Fibroblast of skin of left biceps (primary cell): ENCODE measurements around the gene PPT1.
"Not testable (repeated sequence)": the region's sequence is repeated elsewhere in the genome, so short reads cannot be mapped to it uniquely, and the experiment has no call there.

Experiments
- DNase-seq, 2 experiments: peaks; one replicate each; pipeline ENCODE4 v3.0.0-alpha.2; 2013; ENCODE audit warnings: low read depth in 2 of 2

Gene PPT1

DNA sequence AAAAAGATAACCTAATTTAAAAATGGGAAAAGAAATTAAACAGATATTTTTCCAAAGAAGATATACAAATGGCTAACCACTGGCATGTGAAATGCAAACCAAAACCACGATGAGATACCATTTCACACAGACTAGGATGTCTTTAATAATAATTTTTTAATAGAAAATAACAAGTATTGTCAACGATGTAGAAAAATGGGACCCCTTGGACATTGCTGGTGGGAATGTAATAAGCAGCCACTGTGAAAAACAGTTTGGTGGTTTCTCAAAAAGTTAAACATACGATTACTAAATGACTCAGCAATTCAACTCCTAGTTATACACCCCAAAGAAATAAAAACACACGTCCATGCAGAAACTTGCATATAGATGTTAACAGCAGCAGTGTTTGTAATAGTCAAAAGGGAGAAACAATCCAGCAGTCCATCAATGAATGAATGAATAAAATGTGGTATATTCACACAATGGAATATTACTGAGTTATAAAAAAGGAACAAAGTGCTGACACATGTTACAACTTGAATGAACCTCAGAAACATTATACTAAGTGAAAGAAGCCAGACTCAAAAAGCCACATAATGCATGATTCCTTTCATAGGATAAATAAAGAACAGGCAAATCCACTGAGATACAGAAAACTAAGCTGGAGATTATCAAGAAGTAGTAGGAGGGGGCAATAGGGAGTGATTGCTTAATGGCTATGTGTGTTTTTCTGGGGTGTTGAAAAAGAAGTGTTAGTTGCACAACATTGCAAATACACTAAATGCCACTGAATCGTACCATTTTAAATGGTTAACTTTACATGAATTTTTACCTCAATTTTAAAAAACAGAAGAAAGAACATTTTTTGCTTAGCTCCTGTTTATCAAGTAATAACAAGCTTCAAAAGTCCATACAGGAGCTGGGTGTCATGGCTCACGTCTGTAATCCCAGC lies 4.1 kb downstream of the PPT1 start:
- peak; percentile 38 to 50 for DNase-seq

- DNase-seq: no peak
Observed at GRCh38 chr1:40092241-40092640, 4.8 kb downstream of the PPT1 start.

DNA sequence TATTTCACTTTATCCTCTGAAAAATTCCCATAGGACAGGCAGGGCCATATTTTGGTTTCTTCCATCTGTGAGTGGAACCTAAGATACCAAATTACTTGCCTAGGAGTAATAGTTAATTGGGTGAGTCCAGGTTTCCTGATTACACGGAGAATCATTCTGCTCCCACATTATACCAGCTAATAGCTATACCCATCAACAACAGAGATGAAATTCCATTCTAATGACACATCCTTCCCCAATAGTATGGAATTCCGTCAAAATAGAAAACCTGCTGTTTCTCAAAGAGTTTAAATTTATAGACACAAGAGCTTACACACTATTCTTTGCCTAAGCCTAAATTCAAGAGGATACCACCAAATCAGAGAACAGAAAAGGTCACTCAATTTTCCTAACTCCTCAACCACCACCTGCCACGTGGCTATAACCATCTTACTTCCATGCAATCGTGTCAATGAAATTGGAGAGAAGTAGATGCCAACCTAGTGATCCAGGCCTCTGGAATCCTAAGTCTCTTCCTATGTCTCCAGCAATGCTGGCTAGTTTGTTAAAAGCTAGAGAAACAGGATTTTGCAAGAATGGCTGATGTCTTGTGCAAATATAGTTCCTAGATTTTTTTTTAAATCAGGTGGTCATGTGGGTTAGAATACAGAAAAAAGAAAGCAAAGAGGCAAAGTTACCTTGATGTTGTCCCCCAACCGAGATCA lies 6.2 kb downstream of the PPT1 start:
- DNase-seq: no peak

DNA sequence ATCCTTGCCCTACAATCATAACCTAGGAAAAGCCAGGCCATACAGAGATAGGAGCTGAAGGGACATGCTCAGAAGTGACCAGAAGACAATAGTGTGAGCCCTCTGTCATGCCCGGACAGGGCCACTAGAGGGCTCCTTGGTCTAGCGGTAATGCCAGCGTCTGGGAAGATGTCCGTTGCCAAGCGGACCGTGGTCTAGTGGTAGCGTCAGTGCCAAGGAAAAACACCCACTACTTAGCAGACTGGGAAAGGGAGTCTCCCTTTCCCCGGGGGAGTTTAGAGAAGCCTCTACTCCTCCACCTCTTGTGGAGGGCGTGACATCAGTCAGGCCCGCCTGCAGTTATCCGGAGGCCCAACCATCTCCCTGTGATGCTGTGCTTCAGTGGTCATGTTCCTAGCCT lies 12.3 kb downstream of the PPT1 start:
- not testable (repeated sequence) for DNase-seq

GRCh38 chr1:40081871-40082270 lies 15.2 kb downstream of the PPT1 start:
- no peak for DNase-seq

DNA sequence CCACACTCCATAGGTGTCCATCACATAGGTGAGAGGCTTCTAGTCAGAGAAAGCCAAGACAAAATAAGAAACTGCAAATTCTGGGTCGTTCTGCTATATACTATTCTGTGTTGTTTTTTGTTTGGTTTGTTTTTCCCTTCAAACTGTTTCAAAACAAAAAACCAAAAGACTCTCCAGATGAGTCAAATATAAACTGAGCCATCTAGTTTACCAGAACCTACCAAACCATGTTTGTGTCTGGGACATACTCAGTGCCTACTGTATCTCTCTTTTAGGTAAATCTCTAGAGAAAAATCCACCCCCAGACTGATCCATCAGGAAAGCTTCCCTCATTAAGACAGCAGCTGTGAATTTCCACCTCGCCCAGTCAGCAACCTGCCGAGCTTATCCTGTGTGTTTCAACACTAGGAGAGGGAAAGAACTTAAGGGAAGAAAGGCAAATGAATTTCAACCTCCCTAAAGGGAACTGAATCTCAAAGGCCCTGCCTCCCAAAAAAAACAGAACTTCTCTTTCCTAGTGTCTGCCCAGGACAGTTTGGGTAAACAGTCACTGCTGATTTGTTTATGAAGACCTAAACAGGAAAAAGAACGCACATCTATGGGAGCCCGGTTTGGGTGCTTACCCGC lies 17.2 kb downstream of the PPT1 start:
- DNase-seq: no peak

DNA sequence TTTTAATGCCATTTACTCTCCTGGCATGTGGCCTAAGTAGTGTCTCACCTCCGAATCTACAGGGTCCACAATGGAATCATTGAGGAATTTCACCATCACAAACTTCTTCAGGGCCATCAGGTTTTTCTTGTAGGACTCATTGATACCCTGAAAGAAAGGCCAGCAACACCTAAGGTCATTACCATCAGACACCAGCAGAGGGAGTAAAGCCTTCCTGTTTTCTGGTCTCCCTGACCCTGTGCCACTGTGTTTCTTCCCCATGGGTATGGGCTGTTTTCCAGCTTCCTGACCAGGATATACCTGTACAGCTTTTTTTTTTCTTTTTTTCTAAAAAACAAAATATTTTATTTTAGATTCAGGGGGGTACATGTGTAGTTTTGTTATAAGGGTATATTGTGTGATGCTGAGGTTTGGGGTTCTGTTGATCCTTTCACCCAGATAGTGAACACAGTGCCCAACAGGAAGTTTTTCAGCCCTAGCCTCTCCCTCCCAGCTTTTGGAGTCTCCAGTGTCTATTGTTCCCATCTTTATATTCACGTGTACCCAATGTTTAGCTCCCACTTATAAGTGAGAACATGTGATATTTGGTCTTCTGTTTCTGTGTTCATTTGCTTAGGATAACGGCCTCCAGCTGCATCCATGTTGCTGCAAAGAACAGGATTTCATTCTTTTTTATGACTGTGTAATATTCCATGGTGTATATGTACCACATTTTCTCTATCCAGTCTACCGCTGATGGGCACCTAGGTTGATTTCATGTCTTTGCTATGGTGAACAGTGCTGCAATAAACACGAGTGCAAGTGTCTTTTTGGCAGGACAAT lies 18.3 kb downstream of the PPT1 start:
- DNase-seq: no peak

- DNase-seq: peak; percentile 63 to 64
Observed at GRCh38 chr1:40076895-40077312, 20.1 kb downstream of the PPT1 start.

DNA sequence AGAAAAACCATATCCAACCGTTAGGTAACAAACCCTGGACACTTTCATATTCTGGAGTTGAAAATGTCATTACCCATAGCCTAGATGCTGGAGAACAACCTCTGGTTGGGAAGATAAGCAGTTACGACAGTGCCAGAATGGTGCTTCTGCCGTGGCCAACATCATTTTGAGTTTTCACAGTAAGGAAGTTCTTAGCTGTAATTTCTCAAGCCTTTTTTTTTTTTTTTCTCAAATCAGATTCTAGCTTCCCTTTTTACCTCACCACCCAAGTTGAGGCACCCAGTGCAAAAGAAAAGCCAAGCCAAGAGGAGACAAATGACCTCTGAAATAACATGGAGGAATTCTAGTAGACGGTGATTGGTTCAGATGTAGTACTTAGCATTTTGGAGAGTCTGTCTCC lies 21.8 kb downstream of the PPT1 start:
- DNase-seq: no peak

DNA sequence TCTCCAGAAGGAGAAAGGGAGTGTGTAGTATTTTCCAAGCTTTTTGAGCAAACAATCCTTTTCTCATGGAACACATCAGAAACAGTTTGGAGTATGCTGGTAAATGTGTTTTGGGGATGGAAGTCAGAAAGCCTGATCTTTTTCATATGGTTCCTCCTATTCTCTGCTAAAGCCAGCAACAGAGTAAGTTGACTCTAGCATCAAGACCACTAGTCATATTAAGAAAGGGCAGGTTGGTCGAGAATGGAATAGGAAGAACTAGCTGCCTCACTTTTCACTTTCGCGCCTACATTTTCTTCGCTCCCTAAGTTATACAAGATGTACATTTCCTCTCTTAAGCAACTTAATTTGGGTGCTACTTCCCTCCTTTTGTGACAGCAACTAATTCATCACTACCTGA lies 24.0 kb downstream of the PPT1 start:
- no peak for DNase-seq

GRCh38 chr1:40072142-40072541 lies 24.9 kb downstream of the PPT1 start:
- DNase-seq: no peak

DNA sequence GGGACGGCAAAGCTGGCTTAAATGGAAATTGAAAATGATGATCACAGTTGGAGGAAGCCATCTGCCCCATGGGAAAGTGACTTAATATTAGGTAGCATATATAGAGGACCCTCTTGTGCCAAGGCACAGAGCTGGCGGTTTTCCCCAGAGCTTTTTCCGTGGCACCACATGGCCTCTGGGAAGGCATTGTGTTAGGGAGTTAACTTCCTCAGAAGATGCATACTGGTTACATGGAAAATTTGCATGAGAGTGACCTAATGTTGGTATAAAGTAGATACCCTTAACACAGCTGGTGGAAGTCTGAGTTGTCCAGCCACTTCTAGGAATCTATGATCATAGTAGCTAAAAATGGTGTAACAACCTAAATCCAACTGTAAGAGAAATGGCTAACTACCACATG lies 29.2 kb downstream of the PPT1 start:
- no peak for DNase-seq

- no peak for DNase-seq
Observed at GRCh38 chr1:40067023-40067422, 30.0 kb downstream of the PPT1 start.

DNA sequence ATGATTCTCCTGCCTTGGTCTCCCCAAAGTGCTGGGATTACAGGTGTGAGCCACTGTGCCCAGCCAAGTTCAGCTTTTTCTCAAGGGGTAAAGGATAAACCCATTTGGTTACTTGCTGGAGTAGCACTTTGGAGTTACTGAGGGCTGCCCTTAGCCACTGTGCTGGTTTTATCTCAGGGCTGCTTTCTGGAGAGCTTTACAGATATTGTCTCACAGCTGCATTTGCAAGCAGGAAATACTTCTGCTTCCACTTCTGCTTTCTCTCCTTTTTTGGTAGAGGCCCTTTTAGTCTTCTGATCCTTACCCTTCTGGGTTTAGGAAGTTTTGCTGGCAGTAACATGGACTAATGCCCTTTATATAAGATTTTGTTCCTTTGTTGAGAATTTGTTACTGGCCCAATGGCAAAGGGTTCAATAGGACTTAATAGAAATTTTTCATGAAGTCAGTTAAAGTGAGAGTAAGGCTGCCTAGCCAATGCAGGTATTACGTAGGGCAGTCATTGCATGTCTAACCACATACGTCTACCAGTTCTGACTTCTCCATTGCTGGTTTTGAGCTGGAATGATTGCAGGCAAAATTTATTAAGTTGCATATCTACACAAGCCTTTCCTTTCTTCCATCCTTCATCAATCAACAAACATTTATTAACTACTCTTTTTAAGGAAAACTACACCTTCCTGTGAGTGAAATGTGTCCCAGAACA lies 32.1 kb downstream of the PPT1 start:
- no peak for DNase-seq

DNA sequence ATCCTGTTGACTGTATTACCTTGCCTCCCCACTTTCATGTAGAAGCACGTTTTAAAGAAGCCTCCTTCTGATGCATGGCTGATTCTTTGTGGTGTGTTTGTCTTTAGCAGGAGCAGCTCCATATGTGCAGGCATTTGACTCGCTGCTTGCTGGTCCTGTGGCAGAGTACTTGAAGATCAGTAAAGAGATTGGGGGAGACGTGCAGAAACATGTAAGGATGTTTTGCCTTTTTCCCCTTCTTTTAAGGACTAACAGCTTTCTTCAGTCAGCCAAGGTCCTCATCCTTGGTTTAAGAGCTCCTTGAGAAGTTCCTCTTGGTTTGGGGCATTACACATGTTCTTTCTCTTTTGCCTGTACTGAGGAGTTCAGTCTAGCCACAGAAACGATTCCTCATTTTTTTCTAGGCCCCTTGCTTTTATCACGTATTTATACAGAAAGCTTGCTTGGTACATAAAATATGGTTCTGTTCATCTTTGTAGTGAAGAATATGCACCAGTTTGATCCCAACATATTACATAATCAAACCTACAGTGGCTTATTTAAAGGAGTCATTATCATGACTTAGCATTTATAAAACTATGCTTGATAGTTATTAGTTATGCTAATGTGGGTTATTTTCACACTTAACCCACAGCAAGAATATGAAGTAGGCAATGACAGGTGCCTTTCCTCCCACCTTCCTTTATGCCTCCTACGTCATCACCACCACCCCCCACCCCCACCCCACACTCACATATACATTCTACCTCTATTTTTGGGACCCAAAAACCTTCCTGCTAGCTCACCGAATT lies 36.9 kb downstream of the PPT1 start:
- DNase-seq: no peak

DNA sequence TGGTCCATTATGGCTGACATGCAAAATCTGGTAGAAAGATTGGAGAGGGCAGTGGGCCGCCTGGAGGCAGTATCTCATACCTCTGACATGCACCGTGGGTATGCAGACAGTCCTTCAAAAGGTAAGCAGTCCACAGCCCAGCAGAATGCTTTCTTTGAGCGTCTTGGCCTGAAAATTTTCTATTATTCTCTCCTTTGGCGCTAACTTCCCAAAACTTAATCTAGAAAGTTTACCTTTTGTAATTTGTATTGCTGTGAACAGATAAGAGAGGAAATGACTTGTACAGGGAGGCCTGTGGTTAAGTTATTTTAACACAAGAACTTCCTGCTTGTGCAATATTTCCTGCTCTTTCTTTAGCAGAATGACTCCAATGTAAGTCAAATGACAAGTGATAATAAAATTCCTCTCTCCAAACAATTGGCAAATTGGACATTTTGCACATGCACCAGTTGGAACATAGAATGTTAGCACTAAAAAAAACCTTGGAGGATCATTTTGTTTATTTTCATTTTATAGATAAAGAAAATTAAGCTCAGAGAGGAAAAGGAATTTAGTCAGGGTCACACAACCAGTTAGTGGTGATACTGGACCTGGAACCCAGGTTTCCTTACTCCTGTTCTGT lies 37.6 kb downstream of the PPT1 start:
- no peak for DNase-seq

DNA sequence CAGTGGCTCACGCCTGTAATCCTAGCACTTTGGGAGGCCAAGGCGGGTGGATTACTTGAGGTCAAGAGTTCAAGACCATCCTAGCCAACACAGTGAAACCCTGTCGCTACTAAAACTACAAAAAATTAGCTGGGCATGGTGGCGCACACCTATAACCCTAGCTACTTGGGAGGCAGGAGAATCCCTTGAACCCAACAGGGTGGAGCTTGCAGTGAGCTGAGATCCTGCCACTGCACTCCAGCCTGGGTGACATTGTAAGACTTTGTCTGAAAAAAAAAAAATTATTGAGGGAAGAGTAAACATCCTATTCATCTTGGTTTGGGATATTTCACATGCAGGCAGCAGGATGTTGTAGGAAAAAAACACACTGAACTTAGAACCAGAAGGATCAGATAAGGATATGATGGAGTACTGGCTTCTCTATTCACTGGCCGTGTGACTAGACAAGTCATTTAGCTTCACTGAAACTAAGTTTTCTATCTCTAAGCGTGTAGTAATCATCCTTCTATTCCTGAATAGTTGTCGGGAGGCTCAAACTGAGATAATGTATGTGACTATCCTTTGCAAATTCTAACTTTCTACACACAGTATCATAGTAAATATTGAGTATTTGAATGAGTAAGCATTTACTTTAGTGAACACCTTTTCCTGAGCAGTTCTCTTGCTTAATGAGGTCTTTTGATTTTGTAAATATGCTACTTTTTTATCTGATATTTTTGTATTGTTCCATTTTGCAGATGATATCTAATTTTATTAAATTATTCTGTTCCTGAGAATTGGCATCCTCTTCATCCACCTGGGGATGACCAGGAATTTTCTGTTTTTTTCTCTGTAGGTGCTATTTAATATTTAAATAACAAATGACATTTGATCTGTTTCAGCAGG lies 38.4 kb downstream of the PPT1 start:
- no peak for DNase-seq

GRCh38 chr1:40058097-40058452 lies 39.0 kb downstream of the PPT1 start:
- no peak for DNase-seq
